Stimulated activated CD4-positive, alpha-beta T cell treated with anti-CD3 and anti-CD28 coated beads, Interleukin-1b, Interleukin-23, amount 100 ng/mL, for 24 hours (primary cell): ENCODE results near the gene FRMD4A.
"Not testable (repeated sequence)": the region's sequence is repeated elsewhere in the genome, so short reads cannot be mapped to it uniquely, and the experiment has no call there.

ENCODE experiments used
- DNase-seq, 4 experiments: peaks; one replicate each; pipeline ENCODE4 v3.0.0-alpha.2; 2020; ENCODE audit warnings: low read depth in 4 of 4, low spot score in 1 of 4

Gene FRMD4A

DNA sequence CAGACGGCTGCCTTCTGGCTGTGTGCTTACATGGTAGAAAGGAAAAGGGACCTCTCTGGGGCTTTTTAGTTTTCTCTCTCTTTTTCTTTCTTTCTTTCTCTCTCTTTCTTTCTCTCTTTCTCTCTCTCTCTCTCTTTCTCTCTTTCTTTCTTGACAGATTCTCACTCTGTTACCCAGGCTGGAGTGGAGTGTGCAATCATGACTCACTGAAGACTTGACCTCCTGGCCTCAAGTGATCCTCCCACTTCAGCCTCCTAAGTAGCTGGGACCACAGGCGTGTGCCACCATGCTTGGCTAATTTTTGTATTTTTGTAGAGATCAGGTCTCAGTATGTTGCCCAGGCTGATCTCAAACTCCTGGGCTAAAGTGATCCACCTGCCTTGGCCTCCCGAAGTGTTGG lies 409.6 kb downstream of the FRMD4A start:
- DNase-seq = not testable (repeated sequence)

DNA sequence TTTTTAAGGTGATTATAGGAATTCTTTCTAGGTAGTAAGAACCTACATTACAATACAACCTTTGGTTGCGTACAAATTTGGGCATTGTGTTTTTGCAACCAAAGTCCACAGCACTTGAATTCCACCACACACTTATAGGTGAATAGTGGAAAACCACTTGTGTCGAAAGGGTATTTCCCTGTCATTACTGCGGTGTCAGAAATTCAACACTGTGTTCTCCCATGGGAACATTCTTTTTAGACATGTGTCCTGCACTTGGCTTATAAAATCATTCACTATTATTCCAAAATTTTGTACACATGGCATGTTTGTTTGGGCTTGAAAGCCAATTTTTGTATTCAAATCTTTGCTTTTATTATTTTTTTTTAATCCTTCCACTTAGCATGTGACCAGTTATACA lies 410.3 kb downstream of the FRMD4A start:
- DNase-seq = no peak

GRCh38 chr10:13920031-13920430 lies 410.7 kb downstream of the FRMD4A start:
- no peak for DNase-seq

GRCh38 chr10:13917791-13918190 lies 412.9 kb downstream of the FRMD4A start:
- DNase-seq = no peak

DNA sequence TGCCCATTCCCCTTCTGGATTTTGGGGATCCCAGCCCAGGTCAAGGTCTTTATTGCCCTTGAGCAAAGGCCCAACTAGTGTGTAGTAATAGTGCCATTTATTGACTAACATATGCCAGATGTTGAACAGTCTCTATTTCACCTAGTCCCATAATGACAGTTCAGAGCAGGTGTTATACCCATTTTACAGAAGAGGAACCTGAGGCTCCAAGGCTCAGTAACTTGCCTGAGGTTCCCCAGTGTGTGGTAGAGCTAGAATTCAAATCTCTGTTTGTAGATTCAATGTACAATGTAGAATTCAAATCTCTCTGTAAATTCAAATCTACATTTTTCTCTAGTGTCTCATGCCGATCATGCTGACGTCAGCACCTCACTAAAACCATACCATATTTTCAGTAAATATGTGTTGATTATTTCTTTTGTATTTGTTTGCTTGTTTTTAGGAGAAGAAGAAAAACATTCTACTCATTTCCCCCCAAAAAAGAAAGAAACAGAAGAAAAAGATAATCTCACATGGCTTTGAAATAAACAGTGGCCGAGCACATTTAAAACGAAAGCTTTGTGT lies 414.3 kb downstream of the FRMD4A start:
- no peak for DNase-seq

GRCh38 chr10:13915710-13916109 lies 415.0 kb downstream of the FRMD4A start:
- no peak for DNase-seq

- no peak for DNase-seq
Measured at GRCh38 chr10:13913897-13914296, 416.8 kb downstream of the FRMD4A start.

DNA sequence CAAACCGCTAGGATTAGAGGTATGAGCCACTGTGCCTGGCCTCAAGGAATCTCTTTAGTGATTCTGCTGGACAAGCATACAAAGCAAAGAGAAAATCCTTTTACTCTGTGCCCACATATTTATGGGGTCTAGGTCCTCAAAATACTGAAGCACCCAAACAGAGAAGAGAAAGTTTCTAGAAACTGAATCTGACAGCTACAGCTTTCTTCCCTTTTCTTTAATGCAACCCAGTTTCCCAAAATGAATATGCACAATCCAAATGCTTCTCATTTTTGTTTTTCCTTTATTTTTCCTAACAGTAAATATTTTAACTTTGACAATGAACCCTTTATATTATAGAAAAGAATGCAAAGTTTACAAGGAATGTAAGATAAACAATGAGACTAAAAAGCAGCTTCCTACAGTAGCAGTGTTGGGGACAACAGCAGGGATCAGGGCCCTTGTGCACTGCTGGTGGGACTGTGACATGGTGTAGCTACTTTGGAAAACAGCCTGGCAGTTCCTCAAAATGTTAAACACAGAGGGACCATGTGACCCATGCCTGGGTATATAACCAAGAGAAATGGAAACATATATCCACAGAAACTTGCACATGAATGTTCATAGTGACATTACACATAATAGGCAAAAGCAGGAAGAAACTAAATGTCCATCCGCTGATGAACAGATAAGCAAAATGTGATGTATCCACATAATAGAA lies 418.8 kb downstream of the FRMD4A start:
- DNase-seq = no peak

- DNase-seq = no peak
Measured at GRCh38 chr10:13909516-13910258, 421.0 kb downstream of the FRMD4A start.

DNA sequence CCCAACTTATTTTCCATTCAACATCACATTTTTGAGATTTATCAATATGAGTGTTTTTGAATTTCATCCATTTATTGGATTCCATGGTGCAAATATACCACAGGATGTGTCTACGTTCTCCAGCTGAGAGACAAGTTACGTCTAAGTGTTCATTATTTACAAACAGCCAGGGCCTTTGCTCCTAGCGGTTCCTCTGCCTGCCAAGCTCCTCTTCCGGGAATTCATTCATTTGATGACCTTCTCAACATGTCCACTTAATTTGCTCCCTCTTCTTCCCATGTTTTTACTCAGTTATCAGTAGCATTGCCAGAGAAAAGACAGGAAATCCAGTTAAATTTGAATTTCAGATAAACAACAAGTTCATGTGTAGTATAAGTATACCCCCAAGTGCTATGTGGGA lies 422.2 kb downstream of the FRMD4A start:
- DNase-seq = no peak

DNA sequence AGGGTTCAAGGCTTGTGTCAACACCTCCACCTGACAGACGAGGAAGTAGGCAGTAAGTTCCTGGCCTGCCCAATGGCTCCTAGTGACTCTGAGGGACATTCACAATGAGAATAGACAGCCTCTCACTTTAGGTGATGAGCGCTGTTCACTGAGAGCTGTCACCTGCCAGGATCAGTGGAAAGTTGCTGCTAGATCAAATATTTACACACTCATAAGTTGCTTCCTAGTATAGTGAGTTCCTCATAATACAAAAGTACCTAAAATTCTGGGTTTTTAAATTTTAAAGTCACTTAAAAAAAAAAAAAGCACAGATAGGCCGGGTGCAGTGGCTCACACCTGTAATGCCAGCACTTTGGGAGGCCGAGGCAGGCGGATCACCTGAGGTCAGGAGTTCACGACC lies 423.2 kb downstream of the FRMD4A start:
- no peak for DNase-seq

DNA sequence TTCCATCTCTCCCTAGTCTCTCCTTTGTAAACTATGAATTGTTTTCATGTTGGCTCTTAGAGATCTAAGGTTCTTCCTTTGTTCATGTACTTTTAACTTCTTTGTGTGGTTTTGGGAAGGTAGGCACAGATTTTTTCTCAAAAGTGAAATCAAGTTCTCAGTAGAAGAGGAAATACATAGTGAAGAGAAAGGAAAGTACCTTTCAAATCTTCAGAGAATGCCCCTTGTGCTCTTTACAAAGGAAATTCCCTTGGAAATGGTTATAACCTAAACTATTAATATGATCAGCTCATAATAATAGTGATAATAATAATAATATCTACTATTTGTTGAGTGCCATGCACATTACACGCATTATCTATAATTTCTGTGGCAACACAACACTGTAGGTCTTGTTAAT lies 425.4 kb downstream of the FRMD4A start:
- no peak for DNase-seq

- no peak for DNase-seq
Measured at GRCh38 chr10:13904064-13904463, 426.7 kb downstream of the FRMD4A start.

GRCh38 chr10:13902868-13903587 lies 427.7 kb downstream of the FRMD4A start:
- DNase-seq = no peak

DNA sequence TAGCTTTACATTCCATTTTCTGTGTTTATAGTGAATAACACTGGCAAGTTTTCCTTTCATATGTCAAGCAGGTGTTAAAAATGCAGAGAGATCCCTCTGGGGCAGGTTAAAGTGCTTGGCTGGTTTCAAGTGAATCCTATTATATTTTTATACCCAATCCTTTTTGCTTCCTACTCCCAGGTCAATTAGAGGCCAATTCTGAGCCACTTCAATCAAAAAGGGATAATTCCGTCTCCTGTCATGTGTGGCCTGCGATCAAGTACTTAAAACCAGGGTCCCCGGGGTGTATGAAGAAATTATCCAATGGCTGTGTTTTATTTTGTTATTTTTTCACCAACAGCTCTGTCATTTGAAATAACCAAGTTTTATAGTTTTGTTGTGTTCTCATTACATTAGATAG lies 430.8 kb downstream of the FRMD4A start:
- no peak for DNase-seq

DNA sequence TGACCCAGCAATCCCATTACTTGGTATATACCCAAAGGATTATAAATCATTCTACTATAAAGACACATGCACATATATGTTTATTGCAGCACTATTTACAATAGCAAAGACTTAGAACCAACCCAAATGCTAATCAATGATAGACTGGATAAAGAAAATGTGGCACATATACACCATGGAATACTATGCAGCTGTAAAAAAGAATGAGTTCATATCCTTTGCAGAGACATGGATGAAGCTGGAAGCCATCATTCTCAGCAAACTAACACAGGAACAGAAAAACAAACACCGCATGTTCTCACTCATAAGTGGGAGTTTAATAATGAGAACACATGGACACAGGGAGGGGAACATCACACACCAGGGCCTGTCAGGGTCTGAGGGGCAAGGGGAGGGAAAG lies 434.6 kb downstream of the FRMD4A start:
- DNase-seq = not testable (repeated sequence)

GRCh38 chr10:13894412-13895093 lies 436.2 kb downstream of the FRMD4A start:
- no peak for DNase-seq

- no peak for DNase-seq
Measured at GRCh38 chr10:13893926-13894325, 436.8 kb downstream of the FRMD4A start.

- no peak for DNase-seq
Measured at GRCh38 chr10:13892871-13893270, 437.9 kb downstream of the FRMD4A start.

GRCh38 chr10:13892001-13892491 lies 438.7 kb downstream of the FRMD4A start:
- DNase-seq = no peak
